IPS DF 19.7 (cell line): ENCODE data around the gene BANP.

Source experiments
- DNase-seq: peaks from one replicate; pipeline ENCODE4 v3.0.0-alpha.2; 2013; ENCODE audit warnings: low read depth, low spot score

BANP gene

DNA sequence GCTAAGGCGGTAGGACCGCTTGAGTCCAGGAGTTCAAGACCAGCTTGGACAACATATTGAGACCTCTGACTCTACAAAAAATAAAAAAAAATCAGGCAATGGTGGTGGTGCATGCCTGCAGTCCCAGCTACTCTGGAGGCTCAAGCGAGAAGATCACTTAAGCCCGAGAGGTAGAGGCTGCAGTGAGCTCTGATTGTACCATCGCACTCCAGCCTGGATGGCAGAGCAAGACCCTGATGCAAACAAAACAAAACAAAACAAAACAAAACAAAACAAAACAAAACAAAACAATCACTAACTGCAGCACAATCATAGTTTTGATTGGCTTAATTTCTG is 2.5 kb upstream of the BANP start:
- DNase-seq, result no peak

DNA sequence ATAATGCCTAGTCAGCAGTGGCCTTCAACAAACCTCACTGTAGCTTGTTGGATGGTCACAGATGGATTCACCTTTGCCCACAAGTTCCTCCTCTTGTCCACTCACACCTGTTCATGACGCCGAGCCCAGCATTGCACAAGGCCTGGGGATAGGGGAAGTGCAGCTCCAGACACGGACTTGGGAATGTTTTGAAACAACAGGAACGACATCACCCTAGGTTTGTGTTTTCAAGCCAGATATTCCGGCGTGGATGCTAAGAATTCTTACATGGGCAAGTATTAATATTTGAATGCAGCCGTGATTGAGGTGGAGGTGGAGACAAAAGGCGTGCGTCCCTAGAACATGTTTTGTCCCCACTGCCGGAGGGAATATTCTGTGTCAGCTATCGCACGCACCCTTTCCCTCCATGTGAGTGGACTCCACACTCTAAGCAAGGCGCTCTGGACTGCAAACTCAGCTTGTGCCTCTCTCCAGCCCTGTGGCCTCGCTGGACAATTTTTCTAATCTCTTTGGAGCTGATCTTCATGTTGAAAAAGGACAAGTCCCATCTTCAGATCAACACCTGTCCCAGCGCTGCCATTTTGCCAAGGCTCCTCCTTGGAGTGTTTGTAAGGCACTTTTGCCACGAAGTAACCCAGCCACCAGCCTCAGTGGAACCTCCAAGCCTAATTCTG is 2.0 kb upstream of the BANP start:
- no peak for DNase-seq

DNA sequence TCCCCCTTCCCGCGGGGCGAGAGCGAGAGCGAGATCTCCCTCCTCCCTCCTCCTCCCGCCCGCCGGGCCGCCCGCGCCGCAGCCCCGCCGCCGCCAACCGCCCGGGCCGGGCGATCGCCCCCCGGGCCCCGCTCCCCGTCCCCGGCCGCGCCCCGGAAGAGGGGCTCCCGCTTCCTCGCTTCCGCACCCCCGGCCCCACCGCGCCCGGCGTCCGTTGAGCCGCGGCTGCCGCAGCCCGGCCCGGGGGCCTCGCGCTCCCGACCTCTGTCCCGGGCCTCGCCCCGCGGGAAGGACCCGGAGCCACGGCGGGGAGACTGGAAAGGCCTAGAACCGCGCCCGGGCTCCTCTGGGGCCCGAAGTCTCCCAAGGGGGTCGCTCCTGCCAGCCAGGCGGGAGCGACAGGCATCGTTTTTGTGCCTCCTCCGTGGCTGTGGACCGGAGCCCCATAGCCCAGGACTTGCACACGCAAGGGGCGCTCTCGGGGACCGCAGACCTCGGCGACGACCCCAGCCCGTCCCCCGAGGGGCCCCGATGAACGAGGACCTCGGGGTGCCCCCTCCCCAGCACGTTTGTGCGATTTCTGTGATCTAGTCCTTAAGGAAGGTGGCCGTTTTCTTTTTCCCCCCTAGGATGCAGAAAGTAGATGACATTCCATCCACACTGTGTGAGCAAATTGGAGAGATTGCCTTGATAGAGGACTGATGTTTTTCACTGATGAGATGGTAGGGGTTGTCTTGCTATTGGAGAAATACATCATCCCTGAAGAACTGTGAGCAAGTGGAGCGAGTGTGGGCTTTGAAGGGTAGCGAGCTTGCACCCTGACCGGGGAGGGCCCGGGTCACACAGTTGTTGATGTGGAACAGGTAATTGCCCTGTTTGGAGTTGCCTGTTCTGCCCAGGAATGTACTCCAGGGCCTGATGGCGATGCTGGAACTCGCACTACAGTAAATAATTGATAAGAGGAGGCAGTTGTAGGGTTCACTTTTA is 611 bp downstream of the BANP start:
- no peak for DNase-seq

DNA sequence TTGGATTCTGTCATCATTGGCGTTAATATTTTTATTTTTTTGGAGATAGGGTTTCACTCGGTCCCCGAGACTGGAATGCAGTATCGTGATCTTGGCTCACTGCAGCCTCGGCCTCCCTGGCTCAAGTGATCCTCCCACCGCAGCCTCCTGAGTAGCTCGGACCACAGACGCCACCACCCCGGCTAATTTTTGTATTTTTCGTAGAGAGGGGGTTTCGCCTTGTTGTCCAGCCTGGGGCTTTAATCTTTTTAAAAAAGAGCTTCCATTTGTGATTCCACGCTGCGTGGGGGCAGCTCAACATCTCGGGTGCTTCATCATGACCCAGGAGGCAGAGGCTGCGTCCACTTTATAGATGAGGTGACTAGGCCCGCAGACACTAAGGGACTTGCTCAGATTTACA is 1.5 kb downstream of the BANP start:
- no peak for DNase-seq

DNA sequence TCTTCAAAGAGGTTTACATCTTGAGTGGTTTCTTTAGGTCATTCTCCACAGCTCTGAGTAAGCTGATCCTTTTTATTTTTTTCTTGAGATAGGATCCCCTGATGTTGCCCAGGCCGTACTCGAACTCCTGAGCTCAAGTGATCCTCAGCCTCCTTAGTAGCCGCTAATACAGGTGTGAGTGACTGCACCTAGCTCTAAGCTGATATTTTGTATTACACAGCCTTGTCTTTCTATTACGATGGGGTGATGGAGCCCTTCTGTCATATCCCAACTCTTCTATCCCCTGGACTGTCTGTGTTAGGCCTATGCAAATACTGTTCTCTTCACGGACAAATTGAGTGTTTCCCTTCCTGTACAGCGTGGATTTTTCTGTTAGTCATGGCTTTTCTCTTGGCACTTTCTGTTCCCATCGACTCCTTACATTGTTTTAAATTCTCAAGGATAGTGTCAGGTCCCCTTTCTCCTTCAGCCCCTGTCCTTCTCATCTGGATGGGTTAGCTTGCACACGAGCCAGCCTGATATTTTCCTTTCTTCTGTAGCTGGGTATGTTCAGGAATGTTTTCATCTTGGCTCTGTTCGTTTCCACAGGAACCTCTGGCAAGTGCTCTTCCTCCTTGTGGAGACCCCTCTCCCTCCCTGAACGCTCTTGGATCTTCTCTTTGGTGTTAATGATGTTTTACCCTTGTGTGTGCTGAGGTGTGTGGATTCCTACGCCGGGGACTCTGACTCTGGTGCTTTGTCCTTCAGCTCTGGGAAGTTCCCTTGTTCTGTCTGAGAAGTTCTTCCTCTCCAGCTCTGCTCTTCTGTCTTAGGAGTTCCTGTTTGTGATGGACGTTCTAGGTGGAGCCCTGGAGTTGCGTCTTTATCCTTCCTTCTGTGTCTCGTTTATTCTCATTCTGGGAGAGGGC is 2.3 kb downstream of the BANP start:
- no peak for DNase-seq

DNA sequence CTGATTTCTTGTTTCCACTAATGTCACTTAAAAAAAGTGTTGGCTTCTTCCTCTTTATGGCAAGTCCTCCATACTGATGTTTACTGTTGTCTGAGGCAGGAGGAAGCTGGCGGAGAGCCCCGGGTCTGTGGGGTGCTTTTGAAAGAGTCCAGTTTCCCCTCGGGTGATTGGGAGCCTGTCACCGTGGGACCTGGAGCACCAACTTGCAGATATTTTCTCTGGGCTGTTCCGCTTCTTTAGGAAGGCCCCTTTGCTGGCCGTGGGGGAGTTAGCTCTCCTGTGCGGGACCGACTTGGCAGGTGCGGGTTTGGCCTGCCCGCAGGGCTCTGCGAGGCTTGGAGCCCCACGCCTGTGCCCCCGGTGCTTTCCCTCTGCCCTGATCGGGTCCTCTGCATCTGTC is 3.1 kb downstream of the BANP start:
- DNase-seq, result no peak

DNA sequence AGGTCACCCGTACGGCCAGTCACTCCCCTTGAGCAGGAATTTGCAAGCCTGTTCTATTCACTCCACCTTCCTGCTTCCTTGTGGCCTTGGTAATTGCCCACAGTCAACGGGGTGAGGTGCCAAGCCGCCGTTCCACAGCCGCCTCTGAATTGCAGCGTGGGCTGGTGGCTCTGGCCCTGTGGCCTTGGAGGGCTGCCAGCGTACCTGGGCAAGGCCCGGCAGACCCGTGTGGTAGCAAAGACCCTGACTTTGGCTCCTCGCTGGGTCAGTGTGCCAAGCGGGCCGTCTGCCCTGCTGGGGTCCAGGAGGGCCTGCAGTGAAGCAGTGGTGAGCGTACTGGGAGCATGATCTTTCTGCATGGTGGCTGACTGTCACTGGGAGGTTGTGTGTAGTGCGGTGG is 3.6 kb downstream of the BANP start:
- no peak for DNase-seq

DNA sequence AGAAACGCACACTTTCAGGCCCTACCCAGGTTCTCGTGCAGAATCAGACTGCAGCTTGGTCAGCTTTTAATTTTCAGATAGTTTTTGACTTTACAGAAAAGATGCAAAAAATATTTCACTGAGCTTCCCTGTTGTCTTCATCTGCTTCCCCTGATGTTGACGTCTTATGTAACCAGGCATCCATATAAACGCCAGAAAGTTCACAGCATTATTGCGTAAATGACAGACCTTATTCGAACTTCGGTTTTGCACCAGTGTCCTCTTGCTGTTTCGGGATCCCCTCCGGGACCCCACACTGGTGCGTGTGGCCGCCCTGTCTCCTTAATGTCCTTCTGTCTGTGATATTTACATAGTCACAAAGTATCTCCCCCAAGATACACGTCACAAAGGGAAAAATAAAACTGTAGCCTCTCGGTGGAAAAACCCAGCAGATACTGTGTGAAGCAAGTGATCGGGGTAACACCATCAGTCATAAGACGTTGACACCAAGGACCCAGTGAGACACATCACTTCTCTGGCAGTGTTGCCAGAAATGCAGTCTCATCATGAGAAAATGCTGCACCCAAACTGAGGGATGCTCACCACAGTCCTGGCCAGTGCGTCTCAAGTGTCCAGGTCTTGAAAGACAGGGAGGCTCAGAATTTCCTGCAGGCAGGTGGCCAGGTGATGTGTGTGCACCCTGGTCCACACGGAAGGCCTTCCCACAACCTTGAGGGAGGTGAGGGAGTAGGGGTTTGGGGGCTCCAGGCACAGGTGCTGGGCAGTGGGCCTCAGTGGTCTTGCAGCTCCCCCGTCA is 4.3 kb downstream of the BANP start:
- no peak for DNase-seq

DNA sequence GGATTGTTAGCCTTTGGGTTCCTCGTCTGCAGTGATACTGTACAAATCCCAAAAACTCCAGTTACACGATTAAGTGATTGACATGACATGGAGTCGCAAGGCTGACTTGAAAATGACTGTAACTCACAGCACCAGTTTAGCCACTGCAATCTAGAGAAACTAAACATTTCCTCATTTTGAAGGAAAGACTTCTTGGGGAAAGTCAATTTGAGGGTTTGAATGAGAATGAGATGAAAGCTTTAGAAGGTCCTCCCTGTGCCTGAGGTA is 4.8 kb downstream of the BANP start:
- no peak for DNase-seq

DNA sequence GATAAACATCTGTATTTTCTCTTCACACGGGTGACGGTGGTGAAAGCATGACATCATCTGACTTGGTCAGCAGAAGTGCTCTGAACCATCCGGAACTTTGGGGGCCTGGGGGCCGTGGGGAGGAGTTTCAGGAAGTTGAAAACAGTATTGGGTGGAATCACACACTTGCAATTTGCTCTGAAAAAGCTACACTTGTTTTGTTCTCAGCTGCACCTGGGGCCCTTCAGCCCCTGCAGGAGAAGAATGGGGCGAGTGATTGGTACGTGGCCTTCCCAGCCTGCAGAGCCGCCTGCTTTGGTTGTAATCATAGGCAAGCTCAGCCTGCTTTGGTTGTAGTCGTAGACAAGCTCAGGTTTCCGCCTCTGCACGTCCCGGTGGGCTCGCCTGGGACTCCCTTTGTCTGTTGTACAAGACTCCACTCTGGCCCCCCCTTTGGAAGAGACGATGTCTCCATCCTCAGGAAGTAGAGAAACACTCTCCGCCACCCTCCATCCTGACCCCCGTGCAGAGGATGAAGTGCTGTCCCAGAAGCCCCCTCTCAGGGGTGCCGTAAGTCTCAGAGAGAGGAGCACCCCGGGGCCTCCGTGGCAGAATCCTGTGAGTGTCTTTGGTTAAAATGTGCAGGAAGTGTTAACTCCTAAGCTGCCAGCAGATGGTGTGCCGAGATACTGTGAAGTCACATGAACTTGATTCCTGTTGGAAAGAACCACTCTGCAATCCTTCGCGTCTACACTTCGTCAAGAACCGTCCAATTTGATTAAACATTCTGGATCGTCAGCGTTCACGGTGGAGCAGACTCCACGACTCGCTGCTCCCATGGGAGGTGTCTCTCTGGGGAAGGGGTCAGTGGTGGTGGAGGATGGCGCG is 5.4 kb downstream of the BANP start:
- DNase-seq, result no peak

DNA sequence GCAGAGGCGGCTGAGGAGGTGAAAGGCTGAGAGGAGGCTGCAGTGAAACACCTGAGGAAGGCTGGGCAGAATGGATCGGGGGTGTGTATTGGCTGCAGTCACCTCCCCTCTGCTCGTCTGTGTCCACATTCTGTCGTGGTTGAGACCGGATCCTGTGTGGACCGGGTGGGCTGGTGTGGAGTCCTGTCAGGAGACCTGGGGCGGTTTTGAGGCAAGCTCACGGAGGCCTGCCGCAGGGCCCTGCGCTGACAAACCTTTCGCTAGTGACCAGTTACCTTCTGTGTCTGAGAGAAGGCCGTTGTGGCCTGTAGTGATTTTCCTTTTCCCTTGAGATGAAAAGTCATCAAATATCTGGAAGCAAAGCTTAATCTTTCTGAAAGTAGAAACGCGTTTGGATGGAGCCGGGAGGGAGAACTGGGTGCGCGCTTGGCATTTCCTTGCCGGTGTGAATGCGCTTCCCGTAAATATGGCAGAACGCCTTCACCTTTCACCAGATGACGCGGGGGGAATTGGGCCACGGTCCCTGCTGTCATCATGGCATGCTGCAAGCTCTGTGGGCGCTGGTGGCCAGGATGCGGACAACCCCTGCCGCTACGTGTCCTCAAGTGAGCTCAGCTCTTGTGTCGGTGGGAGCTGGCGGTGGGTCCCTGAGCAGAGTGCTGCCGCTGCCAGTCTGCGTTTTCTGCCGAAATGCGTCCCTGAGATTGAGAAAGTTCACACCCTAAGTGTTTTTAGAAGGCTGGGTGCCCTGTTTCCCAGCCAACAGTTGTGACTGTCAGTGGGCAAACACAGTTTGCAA is 6.3 kb downstream of the BANP start:
- no peak for DNase-seq

DNA sequence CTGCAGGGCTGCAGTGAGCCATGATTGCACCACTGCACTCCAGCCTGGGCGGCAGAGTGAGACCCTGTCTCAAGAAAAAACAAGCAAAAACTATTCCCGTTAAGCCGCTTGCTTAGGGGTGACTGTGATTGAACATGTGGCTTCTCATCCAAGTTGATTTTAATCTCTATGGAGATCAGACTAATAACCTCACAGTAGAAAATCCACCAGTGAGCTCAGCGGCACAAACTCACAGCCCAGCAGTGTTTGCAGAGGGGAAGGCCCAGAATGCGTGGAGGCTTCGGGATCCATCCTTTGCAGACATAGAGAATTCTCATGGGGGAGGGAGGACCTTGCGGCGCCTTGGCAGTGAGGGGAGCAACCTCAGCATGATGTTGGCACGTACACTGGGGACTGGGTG is 7.4 kb downstream of the BANP start:
- no peak for DNase-seq

DNA sequence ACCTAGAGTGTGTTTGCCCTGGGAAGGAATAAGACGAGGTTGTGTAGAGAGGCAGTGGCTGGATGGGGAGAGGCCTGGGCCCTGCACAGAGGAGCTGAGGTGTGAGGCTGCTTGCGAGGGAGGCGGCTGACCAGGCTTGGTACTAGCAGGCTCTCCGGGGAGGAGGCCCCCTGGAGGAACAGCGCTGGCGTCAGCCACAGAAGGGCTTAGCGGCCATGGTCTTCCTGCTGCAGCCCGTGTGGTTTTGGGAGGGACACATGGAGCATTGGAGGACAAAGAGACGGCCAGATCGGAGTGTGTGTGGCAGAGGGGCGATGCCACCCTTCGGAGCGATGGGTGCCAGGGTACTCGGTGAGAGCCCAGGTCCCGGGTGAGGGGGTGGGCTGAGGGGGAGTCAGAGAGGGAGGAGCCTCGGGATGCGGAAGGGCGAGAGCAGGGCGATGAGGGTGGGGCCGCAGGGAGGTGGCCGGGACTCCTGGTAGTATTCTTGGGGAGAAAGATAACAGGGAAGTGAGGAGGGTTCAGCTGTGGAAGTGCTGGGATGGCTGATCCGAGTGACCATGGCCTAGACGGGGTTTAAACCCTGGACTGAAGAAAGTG is 8.3 kb downstream of the BANP start:
- DNase-seq, result no peak

DNA sequence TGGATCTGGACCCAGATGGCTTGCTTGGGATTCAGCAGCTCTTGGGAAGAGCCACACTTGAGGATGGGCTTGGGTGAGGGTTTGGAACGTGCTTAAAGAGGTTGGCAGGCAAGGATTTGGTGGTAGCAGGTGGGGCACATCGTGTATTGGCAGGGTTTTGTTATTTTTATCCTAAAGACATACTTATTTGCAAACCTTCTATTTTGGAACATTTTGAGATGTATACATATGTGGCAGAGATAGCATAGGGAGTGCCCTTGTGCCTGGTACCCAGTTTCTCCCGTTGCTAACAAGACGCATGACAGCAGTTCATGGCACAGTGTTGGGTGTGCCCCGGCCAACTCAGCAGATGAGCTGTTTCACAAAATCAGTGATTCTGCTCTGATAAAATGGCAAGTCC is 9.1 kb downstream of the BANP start:
- no peak for DNase-seq

DNA sequence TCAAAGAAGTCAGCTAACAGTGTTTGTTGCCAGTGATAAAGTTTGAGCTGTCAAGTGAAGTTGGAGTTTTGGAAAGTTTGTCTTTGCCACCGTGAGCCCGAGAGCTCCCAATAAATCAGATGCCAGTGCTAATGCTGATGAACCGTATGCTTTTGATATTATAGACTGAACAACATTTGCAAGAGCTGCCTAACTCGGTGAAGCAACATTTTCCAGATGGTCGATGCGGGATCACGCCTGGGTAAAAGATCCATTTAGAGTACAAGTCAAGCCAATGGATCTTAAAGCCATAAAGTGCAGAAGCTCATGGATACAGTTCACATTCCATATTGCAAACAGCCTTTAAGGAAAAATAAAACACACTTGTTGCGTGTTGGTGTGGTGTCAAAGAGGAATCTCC is 9.6 kb downstream of the BANP start:
- no peak for DNase-seq

DNA sequence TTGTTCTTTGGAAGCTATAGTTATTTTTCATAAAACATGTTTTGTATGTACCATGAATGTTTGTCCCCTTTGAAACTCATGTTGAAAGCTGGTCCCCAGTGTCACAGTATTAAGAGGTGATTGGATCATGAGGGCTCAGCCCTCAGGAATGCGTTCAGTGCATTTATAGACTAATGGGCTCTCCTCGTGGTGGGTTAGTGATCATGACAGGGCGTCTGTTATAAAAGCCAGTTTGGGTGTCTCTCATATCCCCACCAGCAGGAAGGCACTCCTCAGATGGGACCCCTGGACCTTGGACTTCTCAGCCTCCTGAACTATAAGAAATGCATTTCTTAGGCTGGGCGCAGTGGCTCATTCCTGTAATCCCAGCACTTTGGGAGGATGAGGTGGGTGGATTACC is 10.4 kb downstream of the BANP start:
- no peak for DNase-seq

DNA sequence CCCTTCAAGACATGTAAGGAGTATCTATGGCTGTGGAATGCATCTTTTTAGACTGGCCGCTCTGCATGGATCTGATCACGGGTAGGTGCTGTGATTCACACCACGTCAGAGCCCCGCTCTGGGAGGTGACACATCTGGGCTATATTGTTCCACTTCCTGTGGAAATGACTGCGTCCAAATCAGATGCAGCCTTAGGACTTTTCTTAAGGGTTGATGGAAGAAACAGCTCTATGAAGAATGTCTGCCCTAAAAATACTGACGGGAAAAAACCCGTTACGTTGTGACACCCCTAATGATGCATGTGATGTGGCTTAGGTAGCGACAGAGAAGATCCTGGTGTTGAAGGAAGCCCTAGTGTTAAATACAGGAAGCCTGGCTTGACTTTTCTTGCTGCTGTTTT is 12.2 kb downstream of the BANP start:
- no peak for DNase-seq

DNA sequence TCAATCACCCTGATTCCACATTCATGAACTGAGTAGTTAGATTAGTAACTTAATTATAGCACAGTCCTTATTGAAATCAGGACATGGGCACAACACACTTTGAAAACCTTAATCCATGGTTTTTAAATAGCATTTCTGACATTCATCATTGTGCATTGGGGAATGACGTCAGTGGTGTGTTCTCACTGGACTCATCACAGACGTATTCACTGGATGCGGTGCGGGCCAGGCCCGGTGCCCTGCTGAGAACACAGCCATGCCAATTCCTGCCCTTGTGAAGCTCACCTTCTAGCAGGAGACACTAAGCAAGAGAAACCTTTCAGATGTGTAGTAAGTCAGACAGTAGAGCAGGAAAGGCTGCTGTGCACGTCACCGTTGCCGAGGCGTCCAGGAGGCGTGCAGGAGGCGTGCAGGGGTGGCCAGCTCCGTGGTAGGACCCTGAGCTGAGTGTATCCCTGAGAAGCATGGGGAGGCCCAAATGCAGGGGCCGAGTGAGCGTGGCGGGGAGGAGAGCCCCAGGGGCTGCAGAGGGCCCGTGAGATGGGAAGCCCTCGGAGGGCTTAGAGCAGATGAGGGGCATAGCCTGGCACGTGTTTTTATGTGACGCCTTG is 12.9 kb downstream of the BANP start:
- DNase-seq, result no peak

DNA sequence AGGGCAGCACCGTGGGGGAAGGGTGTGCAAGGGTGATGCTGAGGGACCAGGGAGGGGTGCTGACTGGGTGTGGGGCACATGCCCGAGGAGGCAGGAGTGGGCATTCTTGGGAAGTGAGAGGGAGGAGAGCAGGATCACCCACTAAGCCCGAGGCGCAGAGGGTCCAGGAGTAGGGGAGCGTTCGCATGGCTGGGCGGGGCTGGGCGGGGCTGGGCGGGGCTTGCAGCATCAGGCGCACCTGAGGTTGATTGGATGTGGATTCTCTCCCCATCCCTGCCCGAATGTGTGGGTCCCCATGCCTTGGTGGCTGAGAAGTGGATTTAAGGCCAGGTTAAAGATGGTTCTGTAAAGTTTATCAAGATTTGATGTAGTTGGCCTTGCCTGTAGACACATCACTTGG is 14.2 kb downstream of the BANP start:
- DNase-seq, result no peak
